K562 (cell line): ENCODE results near the gene SRGN. TPM values are rescaled to one million over a fixed set of nuclear protein-coding genes. Genes with fewer than 3 reads are reported as not detected.

ENCODE experiments used
- CHD1 ChIP-seq: fragments of 200-600 bp; sonication (generic); IDR thresholded peaks from one replicate; pipeline ENCODE4 v1.6.1; 2012; ENCODE audit warnings: mild to moderate bottlenecking, moderate library complexity, low read length, inconsistent platforms
- L3MBTL2 ChIP-seq: fragments of 450-650 bp; IDR thresholded peaks from 2 replicates; pipeline ENCODE4 v1.6.1; 2016; ENCODE audit warnings: mild to moderate bottlenecking, moderate library complexity
- NFYB ChIP-seq: IDR thresholded peaks from 2 replicates; pipeline ENCODE4 v1.6.1; 2011; ENCODE audit warnings: mild to moderate bottlenecking, moderate library complexity; ENCODE audit not compliant: insufficient read length; ENCODE audit errors: extremely low read depth
- NR3C1 ChIP-seq: sonication (generic); formaldehyde crosslinking; IDR thresholded peaks from 2 replicates; pipeline ENCODE4 v1.8.1; 2022; ENCODE audit warnings: missing genetic modification reagents
- TARDBP ChIP-seq: fragments of 450-650 bp; IDR thresholded peaks from 2 replicates; pipeline ENCODE4 v1.6.1; 2016
- TFAM ChIP-seq: fragments of 250-450 bp; sonication (Bioruptor Pico); conservative IDR thresholded peaks from 2 replicates; pipeline ENCODE4 v1.5.0; 2021; ENCODE audit warnings: mild to moderate bottlenecking, moderate library complexity
- XRCC4 ChIP-seq: IDR thresholded peaks from one replicate; pipeline ENCODE4 v1.6.1; 2011; ENCODE audit not compliant: insufficient read depth, insufficient read length; ENCODE audit errors: extremely low read depth
- ZKSCAN3 ChIP-seq: fragments of 250-450 bp; sonication (Bioruptor Pico); IDR thresholded peaks from 2 replicates; pipeline ENCODE4 v1.4.0; 2020
- polyA plus RNA-seq, 8 experiments: library from polyadenylated mRNA; depleted of rRNA in 4 of 8; stranded (reverse) in 5 of 8; unstranded in 3 of 8; fragments of >200 nt; fragmentation: Nextera tagmentation in 2 of 8; fragmentation: Illumina TruSeq in 1 of 8; extraction: Ambion mirVana in 2 of 8; extraction: Trizol in 1 of 8; gene quantifications; 2 replicates each; pipeline versions ENCODE4 v1.2.1 to v1.2.3, GENCODE V29; 2011 to 2014; ENCODE audit warnings: inconsistent platforms in 1 of 8, missing spikeins in 1 of 8
- total RNA-seq, 7 experiments: library from RNA; depleted of rRNA in 6 of 7; stranded (reverse); fragments of >200 nt in 6 of 7; fragmentation: Illumina TruSeq in 2 of 7; extraction: Trizol in 2 of 7; gene quantifications; 2 replicates each; pipeline versions ENCODE4 v1.2.1 to v1.2.3, GENCODE V29; 2011 to 2021; ENCODE audit warnings: low replicate concordance in 1 of 7
- TF ChIP-seq, protein P1 (sequence below): fragments of 450-650 bp; IDR thresholded peaks from 2 replicates; pipeline ENCODE4 v1.6.1; 2016
- TF ChIP-seq, protein P2 (sequence below), 2 experiments: fragments of 450-650 bp; formaldehyde crosslinking in 1 of 2; IDR thresholded peaks; 2 replicates each; pipeline versions ENCODE4 v1.4.0 to v1.6.1; 2014 to 2020; ENCODE audit warnings: mild to moderate bottlenecking in 2 of 2, borderline replicate concordance in 1 of 2, low read depth in 1 of 2
- TF ChIP-seq, protein P3 (sequence below): fragments of 250-450 bp; sonication (Bioruptor Pico); IDR thresholded peaks from 2 replicates; pipeline ENCODE4 v1.8.0; 2021; ENCODE audit warnings: mild to moderate bottlenecking, moderate library complexity

Gene SRGN
- total and polyA plus RNA-seq, 9 of the 15 experiments (the other 6 are each of a cell fraction or from before 2014, with no cell fraction given) = 136 to 304 (median 180) TPM

DNA sequence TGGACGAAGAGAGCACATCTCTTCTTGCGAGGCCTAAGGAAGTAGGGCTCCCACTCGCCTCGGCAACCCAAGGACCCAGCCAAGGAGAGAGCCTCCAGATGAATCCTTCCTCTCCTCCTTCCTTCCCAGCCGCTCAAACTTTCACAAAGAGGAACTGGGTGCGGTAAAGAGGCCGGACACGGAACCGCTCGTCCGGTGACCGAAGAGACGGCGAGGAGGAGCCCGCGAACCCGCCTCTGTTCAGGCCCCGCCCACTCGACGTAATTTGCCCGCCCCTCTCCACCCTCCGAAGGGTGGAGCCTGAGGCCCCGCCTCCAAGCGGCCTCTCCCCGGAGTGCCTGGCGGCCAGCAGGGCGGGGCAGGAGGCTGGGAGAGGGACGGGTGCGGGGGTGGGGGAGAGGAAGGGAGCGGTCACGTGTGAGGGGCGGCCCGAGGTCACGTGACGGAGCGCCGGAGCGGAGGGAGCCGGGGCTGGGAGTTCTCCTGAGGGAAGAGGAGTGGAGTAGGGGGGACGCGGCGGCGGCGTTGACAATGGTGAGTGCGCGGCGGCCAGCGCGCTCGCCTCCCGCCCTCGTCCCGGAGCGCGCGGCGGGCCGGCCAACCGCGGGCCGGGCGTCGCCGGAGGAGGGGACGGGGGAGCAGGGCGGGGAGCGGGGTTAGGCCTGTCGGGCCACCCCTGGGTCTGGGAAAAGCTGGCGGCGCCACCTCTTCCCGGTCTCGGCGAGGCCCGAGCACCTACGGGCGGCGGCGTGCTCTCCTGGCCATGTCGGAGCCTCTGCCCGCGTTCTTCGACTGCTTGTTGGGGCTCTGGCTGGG is 36.1 kb downstream of the SRGN start, which contains the start of gene VPS26A (continued):
- TF ChIP-seq XRCC4 (no peak), NFYB (no peak), ZKSCAN3 (CRISPR knock-in tag) (no peak), NR3C1 (CRISPR knock-in tag) (no peak), L3MBTL2 (peak; percentile 22; the same call in 1 of the 2 replicates), TFAM (no peak), CHD1 (peak; percentile 34), TARDBP (0 out of 2 replicates have a peak, but pooled peaks have one; percentile 33)
- TF ChIP-seq, protein P1, sequence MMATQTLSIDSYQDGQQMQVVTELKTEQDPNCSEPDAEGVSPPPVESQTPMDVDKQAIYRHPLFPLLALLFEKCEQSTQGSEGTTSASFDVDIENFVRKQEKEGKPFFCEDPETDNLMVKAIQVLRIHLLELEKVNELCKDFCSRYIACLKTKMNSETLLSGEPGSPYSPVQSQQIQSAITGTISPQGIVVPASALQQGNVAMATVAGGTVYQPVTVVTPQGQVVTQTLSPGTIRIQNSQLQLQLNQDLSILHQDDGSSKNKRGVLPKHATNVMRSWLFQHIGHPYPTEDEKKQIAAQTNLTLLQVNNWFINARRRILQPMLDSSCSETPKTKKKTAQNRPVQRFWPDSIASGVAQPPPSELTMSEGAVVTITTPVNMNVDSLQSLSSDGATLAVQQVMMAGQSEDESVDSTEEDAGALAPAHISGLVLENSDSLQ = peak; percentile 78
- TF ChIP-seq, protein P2, sequence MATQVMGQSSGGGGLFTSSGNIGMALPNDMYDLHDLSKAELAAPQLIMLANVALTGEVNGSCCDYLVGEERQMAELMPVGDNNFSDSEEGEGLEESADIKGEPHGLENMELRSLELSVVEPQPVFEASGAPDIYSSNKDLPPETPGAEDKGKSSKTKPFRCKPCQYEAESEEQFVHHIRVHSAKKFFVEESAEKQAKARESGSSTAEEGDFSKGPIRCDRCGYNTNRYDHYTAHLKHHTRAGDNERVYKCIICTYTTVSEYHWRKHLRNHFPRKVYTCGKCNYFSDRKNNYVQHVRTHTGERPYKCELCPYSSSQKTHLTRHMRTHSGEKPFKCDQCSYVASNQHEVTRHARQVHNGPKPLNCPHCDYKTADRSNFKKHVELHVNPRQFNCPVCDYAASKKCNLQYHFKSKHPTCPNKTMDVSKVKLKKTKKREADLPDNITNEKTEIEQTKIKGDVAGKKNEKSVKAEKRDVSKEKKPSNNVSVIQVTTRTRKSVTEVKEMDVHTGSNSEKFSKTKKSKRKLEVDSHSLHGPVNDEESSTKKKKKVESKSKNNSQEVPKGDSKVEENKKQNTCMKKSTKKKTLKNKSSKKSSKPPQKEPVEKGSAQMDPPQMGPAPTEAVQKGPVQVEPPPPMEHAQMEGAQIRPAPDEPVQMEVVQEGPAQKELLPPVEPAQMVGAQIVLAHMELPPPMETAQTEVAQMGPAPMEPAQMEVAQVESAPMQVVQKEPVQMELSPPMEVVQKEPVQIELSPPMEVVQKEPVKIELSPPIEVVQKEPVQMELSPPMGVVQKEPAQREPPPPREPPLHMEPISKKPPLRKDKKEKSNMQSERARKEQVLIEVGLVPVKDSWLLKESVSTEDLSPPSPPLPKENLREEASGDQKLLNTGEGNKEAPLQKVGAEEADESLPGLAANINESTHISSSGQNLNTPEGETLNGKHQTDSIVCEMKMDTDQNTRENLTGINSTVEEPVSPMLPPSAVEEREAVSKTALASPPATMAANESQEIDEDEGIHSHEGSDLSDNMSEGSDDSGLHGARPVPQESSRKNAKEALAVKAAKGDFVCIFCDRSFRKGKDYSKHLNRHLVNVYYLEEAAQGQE (IDR thresholded peaks at IDR 0.05; ENCODE audit: borderline replicate concordance) = peak; percentile 95
- TF ChIP-seq, protein P2 (CRISPR knock-in tag; IDR thresholded peaks at IDR 0.05; ENCODE audit: low read depth) = 0 out of 2 replicates have a peak, but pooled peaks have one; percentile 21
- TF ChIP-seq, protein P3, sequence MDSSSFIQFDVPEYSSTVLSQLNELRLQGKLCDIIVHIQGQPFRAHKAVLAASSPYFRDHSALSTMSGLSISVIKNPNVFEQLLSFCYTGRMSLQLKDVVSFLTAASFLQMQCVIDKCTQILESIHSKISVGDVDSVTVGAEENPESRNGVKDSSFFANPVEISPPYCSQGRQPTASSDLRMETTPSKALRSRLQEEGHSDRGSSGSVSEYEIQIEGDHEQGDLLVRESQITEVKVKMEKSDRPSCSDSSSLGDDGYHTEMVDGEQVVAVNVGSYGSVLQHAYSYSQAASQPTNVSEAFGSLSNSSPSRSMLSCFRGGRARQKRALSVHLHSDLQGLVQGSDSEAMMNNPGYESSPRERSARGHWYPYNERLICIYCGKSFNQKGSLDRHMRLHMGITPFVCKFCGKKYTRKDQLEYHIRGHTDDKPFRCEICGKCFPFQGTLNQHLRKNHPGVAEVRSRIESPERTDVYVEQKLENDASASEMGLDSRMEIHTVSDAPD (CRISPR knock-in tag) = no peak
